Measurements from ENCODE around the gene COL15A1.

DNA sequence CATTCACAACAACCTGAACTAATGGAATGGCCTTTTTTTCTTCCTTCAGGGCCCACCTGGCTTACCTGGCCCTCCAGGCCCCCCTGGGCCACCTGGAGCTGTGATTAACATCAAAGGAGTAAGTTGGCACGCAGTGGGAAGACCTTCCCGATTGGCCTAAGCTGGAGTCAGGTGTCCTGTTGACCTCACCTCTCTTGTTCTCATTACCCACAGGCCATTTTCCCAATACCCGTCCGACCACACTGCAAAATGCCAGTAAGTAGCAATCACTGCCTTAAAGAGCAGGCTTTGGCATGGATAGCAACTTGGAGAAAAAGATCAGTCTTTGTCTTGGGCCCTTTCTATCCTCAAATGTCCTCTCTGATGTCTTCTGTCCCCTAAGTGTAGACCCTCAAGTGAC lies 105.9 kb downstream of the COL15A1 start:
- TF ChIP-seq POLR2AphosphoS5 (IDR thresholded peaks at IDR 0.05) (no peak), POLR2A (IDR thresholded peaks at IDR 0.05) (no peak)
- TF ChIP-seq, protein P1, sequence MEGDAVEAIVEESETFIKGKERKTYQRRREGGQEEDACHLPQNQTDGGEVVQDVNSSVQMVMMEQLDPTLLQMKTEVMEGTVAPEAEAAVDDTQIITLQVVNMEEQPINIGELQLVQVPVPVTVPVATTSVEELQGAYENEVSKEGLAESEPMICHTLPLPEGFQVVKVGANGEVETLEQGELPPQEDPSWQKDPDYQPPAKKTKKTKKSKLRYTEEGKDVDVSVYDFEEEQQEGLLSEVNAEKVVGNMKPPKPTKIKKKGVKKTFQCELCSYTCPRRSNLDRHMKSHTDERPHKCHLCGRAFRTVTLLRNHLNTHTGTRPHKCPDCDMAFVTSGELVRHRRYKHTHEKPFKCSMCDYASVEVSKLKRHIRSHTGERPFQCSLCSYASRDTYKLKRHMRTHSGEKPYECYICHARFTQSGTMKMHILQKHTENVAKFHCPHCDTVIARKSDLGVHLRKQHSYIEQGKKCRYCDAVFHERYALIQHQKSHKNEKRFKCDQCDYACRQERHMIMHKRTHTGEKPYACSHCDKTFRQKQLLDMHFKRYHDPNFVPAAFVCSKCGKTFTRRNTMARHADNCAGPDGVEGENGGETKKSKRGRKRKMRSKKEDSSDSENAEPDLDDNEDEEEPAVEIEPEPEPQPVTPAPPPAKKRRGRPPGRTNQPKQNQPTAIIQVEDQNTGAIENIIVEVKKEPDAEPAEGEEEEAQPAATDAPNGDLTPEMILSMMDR (IDR thresholded peaks at IDR 0.05): no peak

All from transverse colon (tissue), 4 donors.